Measurements from ENCODE around the gene PCDH9.

DNA sequence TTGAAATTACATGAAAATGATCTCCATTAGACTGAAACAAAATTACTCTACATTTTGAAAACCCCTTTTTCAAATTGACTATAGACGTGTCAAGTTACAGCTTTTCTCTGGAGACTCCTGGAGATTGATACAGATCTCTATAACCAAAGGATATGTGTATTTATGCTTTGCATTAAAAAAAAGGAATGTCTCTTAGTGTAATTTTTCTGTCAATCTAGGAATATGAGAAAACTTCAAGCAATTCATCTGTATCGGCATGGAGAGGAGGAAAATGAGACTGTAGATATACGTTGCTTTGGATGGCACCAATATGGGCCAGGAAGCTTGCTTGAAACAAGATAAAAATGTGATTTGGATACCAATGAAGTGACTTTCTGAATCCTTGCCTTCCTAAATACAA, 286.6 kb downstream of the PCDH9 start:
- TF ChIP-seq, protein P1, sequence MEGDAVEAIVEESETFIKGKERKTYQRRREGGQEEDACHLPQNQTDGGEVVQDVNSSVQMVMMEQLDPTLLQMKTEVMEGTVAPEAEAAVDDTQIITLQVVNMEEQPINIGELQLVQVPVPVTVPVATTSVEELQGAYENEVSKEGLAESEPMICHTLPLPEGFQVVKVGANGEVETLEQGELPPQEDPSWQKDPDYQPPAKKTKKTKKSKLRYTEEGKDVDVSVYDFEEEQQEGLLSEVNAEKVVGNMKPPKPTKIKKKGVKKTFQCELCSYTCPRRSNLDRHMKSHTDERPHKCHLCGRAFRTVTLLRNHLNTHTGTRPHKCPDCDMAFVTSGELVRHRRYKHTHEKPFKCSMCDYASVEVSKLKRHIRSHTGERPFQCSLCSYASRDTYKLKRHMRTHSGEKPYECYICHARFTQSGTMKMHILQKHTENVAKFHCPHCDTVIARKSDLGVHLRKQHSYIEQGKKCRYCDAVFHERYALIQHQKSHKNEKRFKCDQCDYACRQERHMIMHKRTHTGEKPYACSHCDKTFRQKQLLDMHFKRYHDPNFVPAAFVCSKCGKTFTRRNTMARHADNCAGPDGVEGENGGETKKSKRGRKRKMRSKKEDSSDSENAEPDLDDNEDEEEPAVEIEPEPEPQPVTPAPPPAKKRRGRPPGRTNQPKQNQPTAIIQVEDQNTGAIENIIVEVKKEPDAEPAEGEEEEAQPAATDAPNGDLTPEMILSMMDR (IDR thresholded peaks at IDR 0.05): no peak
- no peak for TF ChIP-seq POLR2A (IDR thresholded peaks at IDR 0.05)

All from heart left ventricle (tissue), 13 donors.